ENCODE results near the gene LIMCH1. TPM values are rescaled to one million over a fixed set of nuclear protein-coding genes. Genes with fewer than 3 reads are reported as not detected.

LIMCH1 gene
- total RNA-seq, 1 donor from 2014 or later: 66.2 TPM

DNA sequence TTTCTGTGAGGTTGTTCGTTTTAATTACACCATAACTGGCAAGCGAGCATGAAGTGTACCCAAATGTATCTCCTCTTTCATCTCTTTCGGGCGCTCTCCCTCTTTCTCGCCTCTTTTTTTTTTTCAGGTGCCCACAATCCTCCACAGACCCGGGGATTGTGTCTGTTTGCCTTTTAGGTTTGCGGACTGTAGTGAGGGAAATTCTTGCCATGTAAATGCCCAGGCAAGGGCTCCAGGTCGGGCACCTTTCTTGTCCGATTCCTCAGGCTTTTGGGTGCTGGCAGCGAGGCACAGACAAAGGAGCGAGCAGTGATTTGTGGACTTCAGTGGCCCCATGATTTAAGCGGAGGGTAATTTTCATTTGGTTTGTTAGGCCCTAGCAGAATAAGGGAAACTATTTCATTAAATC lies 211.7 kb downstream of the LIMCH1 start:
- DNase-seq (ENCODE audit: extremely low read depth, low read depth, low spot score): no peak

Other genes with a start within 250 kb of the LIMCH1 start
- gene PHOX2B, start 210.6 kb downstream of the LIMCH1 start, total RNA-seq: not detected in 2 replicates

Data from glomerular endothelial cell (primary cell).